HG02610 (cell line): ENCODE data around the gene VWA3B.
"Not testable (repeated sequence)": the region's sequence is repeated elsewhere in the genome, so short reads cannot be mapped to it uniquely, and the experiment has no call there.

Experiments used
- ATAC-seq: cut with Tn5 transposase; IDR thresholded peaks from one replicate; pipeline ENCODE4 v1.9.1; 2021; ENCODE audit warnings: mild to moderate bottlenecking, moderate library complexity; ENCODE audit not compliant: unreplicated experiment

The VWA3B gene

GRCh38 chr2:98084869-98085238, 2.1 kb upstream of the VWA3B start:
- no peak for ATAC-seq

GRCh38 chr2:98085649-98086048, 1.3 kb upstream of the VWA3B start:
- no peak for ATAC-seq

- ATAC-seq: no peak
Measured at GRCh38 chr2:98087447-98088020, 567 bp downstream of the VWA3B start.

GRCh38 chr2:98088261-98088660, 1.3 kb downstream of the VWA3B start:
- ATAC-seq: no peak

GRCh38 chr2:98089941-98090340, 3.0 kb downstream of the VWA3B start:
- ATAC-seq: no peak

GRCh38 chr2:98090951-98091350, 4.0 kb downstream of the VWA3B start:
- ATAC-seq: no peak

GRCh38 chr2:98091738-98092137, 4.8 kb downstream of the VWA3B start:
- ATAC-seq: no peak

- no peak for ATAC-seq
Measured at GRCh38 chr2:98093146-98093545, 6.2 kb downstream of the VWA3B start.

GRCh38 chr2:98093611-98094010, 6.6 kb downstream of the VWA3B start:
- ATAC-seq: no peak

GRCh38 chr2:98099939-98100743, 13.2 kb downstream of the VWA3B start:
- no peak for ATAC-seq

GRCh38 chr2:98102315-98102714, 15.3 kb downstream of the VWA3B start:
- not testable (repeated sequence) for ATAC-seq

GRCh38 chr2:98102878-98103277, 15.9 kb downstream of the VWA3B start:
- no peak for ATAC-seq

- no peak for ATAC-seq
Measured at GRCh38 chr2:98108110-98108509, 21.1 kb downstream of the VWA3B start.

GRCh38 chr2:98110741-98111140, 23.8 kb downstream of the VWA3B start:
- no peak for ATAC-seq

- ATAC-seq: no peak
Measured at GRCh38 chr2:98114643-98115330, 27.8 kb downstream of the VWA3B start.

- no peak for ATAC-seq
Measured at GRCh38 chr2:98118161-98118560, 31.2 kb downstream of the VWA3B start.

GRCh38 chr2:98118852-98119251, 31.9 kb downstream of the VWA3B start:
- ATAC-seq: no peak

- ATAC-seq: no peak
Measured at GRCh38 chr2:98121149-98121548, 34.2 kb downstream of the VWA3B start.

- no peak for ATAC-seq
Measured at GRCh38 chr2:98122524-98122923, 35.6 kb downstream of the VWA3B start.

- ATAC-seq: no peak
Measured at GRCh38 chr2:98123286-98123685, 36.3 kb downstream of the VWA3B start.

GRCh38 chr2:98126061-98126460, 39.1 kb downstream of the VWA3B start:
- ATAC-seq: no peak
